ENCODE data around the gene PRR35.

Gene PRR35

GRCh38 chr16:549544-550263 is 10.5 kb upstream of the PRR35 start:
- no peak for DNase-seq

- no peak for DNase-seq
Observed at GRCh38 chr16:551210-551609, 9.0 kb upstream of the PRR35 start.

- no peak for DNase-seq
Observed at GRCh38 chr16:552171-552570, 8.0 kb upstream of the PRR35 start.

GRCh38 chr16:553601-554296 is 6.4 kb upstream of the PRR35 start:
- no peak for DNase-seq

GRCh38 chr16:554297-554621 is 5.9 kb upstream of the PRR35 start:
- no peak for DNase-seq

- no peak for DNase-seq
Observed at GRCh38 chr16:554640-555365, 5.4 kb upstream of the PRR35 start.

- no peak for DNase-seq
Observed at GRCh38 chr16:555528-556473, 4.4 kb upstream of the PRR35 start.

GRCh38 chr16:556474-557173 is 3.6 kb upstream of the PRR35 start:
- no peak for DNase-seq

- DNase-seq: no peak
Observed at GRCh38 chr16:557463-558297, 2.5 kb upstream of the PRR35 start.

GRCh38 chr16:558298-559020 is 1.7 kb upstream of the PRR35 start:
- DNase-seq: no peak

- DNase-seq: no peak
Observed at GRCh38 chr16:559021-559380, 1.2 kb upstream of the PRR35 start.

- no peak for DNase-seq
Observed at GRCh38 chr16:559411-560203, 587 bp upstream of the PRR35 start.

GRCh38 chr16:560701-561412 is 663 bp downstream of the PRR35 start:
- no peak for DNase-seq

GRCh38 chr16:561413-561794 is 1.2 kb downstream of the PRR35 start:
- no peak for DNase-seq

GRCh38 chr16:561957-562938 is 2.1 kb downstream of the PRR35 start:
- no peak for DNase-seq

- no peak for DNase-seq
Observed at GRCh38 chr16:563072-563644, 3.0 kb downstream of the PRR35 start.

GRCh38 chr16:564690-565418 is 4.7 kb downstream of the PRR35 start:
- DNase-seq: no peak

Data from NCI-H526 treated with DMSO at 0.1 percent for 48 hours (cell line).